ENCODE measurements around the gene MLC1.

The MLC1 gene

DNA sequence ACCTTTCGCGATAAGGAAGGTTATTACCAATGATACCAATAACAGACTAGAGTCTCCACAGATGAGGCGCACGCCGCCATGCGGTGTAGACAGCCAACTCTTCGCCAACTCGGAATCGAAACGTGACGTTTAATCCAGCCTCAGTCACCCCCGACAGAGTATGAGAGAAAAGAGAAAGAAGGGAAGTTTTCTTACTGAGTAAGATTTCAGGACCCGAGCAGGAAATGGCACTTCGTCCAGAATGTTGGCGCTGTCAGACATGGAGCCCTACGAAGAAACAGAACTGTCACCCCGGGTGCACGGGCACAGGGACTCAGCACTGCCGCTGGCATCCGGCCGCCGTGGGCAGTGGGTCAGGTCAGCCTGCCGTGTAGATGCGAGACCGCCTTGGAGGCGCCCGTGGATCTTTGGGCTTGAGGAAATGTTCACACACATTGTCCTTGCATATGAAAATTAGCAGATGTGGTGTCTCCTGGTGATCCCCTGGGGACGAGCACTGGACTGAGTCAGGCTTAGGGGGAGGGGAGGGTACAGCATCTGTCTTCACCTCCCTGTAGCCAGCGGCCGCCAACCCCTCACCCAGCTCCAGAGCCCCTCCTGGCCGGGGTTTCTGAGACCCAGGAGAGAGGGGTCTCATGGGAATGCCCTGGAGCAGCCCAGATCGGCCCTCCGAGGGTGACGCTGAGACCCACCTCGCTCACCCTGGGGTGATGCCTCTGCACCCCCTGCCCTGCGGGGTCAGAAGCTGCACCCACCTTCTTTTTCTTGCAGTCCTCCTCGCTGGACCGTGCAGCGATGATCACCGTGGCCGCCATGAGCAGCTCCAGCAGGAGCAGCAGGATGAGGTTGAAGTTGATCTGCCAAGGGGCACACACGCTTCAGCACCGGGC is 8.3 kb downstream of the MLC1 start:
- no peak for DNase-seq (ENCODE audit: low read depth in 3 of 3)

DNA sequence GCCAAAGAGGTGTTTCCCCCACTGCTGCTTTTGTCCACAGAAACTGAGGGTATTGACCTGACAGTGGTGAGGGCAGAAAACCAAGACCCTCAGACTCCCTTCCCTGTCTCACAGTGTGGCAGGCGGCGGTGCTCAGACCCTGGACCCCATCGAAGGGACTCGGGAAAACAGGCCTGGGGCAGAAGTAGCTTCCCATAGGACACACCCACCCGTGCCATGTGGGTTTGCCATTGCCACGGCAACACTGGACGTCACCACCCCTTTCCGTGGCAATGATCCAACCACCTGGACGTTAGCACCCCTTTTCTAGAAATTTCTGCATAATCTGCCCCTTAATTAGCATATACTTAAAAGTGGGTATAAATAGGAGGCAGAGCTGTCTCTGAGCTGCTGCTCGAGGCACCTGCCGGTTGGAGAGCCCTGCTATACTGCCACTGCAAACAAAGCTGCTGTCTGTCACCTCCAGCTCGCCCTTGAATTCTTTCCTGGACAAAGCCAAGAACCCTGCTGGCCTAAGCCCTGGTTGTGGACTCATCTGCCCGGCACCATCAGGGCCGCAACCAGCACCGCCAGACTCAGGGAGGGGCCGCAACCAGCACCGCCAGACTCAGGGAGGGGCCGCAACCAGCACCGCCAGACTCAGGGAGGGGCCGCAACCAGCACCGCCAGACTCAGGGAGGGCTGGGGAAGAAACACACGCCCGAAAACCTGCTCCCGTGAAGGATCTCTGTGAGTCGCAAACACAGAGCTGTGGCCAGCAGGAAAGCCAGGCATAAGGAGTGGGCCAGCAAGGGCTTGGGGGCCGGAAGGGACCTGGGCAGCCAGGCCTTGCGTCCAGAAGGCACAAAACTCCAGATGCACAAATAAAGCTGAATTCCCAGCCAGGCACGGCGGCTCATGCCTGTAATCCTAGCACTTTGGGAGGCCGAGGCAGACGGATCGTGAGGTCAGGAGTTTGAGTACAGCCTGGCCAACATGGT is 10.4 kb downstream of the MLC1 start:
- DNase-seq (ENCODE audit: low read depth in 3 of 3), result no peak

DNA sequence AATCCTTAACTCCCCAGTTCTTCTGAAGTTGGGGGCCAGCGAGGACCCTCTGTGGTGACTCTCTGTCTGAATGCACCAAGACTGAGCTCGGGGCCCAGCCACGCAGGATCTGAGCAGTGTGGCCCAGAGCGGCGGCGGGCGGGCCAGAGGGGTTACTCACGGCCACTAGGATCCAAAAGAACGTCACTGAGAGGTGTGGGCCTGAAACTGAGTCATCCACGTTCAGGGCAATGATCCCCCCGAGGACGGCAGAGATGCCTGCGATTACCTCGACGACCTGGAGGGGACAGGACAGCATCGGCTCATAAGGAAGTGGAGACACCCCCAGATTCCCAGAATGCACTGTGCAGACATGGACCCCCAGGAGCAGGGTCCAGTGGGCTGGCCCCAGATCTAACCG is 11.2 kb downstream of the MLC1 start:
- no peak for DNase-seq (ENCODE audit: low read depth in 3 of 3)

DNA sequence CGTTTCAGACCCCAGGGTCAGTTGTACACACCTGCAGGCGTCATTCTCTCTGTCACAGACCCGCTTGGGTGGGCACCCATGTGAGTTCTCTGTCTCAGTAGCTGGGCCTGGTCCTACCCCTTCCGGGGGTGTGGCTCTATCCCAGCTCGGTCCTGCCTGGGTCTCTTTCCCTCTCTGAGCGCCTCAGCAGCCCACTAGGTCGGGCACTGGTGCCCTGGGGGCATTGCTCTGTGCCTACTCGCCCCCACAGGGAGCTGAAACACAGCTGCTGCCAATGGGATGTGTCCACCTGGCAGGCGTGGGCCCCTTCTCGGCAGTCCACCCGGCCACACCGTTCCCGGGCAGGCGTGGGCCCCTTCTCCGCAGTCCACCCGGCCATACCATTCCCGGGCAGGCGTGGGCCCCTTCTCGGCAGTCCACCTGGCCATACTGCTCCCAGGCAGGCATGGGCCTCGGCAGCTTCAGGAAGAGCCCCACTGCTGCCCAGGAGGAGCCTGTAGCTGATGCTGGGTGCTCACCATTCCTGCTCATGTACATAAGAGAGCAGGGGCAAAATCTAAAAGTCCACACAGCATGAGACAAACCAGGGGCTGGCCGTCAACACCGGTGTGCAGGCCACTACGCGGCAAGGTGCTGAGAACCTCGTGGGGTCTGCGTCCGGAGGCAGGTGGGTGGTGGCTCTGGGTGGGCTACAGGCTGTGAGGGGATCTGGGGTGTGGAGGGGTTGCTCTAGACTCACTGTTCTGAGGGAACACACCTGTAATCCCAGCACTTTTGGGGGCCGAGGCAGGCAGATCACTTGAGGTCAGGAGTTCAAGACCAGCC is 12.3 kb downstream of the MLC1 start:
- DNase-seq (ENCODE audit: low read depth in 3 of 3), result no peak

DNA sequence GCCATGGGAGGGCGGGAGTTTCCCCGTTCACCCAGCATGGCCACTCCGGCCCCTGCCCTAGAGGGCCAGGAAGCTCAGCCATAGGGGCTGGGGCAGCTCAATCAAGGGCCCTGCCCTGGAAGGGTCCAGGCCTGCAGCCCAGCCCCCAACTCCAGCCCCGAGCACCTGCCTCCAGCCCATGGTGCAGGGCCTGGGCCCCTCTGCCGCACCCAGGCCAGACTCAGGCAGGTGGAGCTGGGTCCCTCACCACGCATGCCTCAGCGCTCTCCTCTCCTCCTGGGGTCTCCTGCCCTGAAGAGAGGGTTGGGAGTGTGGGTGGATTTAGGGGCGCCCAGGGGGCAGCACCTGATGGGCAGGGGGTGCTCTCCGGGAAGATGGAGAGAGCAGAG is 13.1 kb downstream of the MLC1 start:
- no peak for DNase-seq (ENCODE audit: low read depth in 3 of 3)

DNA sequence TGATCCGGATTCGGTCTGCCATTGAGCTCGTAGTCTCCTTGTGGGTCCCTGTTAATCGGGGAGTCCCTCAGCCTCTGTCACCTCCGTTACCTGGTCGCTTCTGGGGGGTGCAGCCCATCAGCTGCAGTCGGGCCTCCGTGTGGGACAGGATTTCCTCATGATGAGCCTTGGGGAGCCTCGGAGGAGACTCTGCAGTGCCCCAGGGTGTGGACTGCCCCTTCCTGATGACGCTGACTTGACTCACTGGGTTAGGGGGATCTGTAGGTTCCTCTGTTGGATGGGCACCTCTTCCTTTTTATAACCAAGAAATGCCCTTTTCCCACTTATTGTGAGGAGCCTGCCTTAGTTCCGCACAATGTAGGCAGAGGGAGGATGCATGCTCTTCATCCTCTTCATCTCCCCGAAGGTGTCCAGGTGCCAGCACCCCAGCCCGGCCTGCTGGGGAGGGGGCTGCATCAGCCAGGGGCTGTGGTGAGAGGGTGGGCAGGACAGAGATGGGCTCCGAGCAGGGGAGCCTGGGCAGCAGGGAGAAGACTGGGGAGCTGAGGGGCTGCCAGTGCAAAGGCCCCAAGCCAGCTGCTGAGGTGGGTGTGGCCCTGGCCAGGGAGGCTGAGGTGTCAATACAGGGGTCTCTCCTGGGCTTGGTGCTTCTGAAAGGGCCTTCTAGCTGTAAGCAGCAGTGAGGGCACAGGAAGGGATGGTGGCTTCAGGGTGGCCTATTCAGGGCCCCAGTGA is 13.6 kb downstream of the MLC1 start:
- DNase-seq (ENCODE audit: low read depth in 3 of 3), result no peak

DNA sequence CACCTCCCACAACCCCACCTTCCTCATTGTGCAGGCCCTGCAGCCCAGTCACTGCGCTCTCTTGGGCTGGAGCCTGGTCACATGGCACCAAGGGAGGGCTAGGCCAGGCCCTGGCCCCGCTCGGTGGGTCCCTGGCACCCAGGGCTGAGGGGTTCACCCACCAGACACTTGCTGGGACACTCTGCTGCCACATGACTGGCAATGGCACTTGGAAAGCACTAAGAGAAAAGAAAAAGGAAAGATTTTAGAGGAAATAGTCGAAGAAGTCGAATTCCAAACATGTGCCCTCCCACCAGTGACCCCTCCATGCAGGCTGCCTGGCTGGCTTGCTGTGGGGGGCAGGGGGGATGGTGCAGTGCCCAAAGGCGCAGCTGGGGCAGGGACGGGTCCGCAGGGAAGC is 14.9 kb downstream of the MLC1 start:
- no peak for DNase-seq (ENCODE audit: low read depth in 3 of 3)

DNA sequence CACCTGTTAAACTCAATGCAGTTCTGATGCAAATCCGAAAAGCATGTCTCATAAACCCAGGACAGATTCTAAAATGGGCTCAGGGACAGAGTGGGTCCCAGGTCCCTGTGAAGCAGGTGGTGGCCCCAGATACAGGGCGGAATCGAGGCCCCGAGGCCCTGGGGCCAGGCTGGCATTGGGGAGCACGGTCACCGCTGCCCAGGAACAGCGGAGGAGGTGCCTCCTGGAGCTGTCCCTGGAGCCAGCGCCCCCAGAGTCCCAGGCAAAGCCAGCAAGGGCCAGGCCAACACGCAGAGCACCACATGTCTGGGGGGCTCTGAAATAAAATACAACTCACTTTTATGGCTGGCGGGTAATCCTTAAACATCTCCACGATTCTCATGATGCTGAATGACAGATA is 17.1 kb downstream of the MLC1 start:
- DNase-seq (ENCODE audit: low read depth in 3 of 3), result no peak

DNA sequence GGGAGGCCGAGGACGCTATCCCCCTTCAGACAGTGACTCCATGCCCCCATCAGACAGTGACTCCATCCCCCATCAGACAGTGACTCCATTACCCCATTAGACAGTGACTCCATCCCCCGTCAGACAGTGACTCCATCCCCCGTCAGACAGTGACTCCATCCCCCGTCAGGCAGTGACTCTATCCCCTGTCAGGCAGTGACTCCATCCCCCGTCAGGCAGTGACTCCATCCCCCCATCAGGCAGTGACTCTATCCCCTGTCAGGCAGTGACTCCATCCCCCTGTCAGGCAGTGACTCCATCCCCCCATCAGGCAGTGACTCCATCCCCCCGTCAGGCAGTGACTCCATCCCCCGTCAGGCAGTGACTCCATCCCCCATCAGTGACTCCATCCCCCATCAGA is 18.0 kb downstream of the MLC1 start:
- no peak for DNase-seq (ENCODE audit: low read depth in 3 of 3)

DNA sequence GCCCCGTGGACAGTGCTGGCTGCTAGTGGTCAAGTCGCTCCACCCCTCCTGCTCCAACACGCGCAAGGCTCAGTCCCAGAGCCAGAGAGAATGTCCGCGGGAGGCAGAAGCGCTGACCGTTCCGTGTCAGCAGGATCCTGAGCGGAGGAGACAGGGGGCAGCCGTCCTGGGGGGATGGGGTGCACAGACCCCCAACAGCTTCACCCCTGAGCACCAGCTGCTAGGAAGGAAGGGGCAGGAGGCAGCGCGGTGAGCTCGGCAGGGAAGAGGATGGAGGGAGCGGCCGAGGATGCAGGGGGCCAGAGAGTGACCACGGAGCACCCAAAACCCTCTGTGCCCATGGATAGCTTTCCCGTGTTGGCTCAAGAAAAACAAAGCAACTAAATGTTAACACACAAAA is 20.8 kb downstream of the MLC1 start:
- DNase-seq (ENCODE audit: low read depth in 3 of 3), result no peak

DNA sequence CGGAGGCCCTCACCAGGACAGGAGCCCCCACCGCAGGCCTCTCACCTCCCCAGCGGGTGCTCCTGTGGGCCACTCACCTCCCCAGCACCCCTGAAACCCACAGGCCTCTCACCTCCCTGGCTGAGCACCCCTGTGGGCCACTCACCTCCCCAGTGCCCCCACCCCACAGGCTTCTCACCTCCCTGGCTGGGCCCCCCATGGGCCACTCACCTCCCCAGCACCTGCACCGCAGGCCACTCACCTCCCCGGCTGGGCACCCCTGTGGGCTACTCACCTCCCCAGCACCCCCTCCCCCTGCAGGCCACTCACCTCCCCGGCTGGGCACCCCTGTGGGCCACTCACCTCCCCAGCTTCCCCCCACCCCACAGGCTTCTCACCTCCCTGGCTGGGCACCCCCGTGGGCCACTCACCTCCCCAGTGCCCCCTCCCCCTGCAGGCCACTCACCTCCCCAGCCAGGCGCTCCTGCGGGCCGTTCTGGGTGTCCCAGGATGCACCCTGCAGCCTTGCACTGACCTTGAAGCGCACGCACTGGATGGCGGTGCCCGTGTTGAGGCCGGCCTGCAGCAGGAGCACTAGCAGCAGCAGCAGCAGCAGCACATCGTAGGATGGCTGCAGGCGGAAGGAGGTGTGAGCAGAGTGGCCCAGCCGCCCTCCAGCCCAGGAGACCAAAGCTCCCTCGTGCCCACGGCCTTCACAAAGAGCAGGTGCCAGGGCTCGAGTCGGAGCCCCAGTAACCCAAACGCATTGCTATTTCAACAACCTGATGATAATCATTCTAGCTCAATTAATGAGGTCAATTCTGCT is 21.4 kb downstream of the MLC1 start:
- no peak for DNase-seq (ENCODE audit: low read depth in 3 of 3)

DNA sequence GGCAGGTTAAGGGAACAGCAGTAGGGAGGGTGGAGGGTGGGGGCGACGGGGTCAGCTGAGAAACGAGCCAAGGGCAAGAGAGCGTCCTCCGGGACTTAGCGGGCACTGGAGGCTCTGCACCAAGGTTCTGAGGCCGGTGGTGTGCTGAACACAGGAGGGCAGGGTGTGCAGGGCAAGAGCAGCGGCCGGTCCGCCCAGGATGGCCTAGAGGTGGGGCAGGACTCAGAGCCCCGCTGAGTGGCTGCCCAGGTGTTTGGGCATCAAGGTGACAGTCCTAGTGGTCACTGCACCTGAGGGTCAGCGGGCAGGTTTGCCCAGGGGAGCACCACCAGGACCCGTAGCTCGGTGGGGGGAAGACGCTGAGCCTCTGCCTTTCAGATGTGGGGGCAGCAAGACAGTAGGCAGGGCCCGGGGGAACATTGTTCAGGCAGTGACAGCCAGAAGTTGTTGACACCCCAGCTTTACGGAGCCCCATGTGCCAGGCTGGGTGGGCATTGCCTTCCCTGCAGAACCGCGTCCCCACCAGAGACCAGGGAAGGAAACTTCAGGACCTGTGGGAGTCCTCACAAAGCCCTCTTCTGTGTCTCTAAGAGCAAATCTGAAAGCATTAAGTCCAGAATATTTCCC is 22.6 kb downstream of the MLC1 start:
- DNase-seq (ENCODE audit: low read depth in 3 of 3), result no peak

DNA sequence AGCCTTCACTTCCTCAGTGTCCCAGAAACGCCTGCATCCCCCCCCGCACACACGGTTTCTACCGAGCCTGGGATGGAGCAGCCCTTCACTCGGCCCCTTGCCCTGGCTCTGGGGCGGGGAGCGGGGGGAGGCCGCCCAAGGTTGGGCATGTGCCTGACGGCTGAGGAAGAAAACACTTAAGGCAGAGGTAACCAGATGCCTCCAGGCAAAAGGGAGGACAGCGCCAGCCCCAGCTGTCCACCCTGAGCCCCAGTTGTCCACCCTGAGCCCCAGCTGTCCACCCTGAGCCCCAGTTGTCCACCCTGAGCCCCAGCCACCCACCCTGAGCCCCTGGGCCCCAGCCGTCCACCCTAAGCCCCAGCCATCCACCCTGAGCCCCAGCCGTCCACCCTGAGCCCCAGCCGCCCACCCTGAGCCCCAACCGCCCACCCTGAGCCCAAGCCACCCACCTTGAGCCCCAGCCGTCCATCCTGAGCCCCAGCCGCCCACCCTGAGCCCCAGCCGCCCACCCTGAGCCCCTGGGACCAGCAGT is 23.3 kb downstream of the MLC1 start:
- no peak for DNase-seq (ENCODE audit: low read depth in 3 of 3)

DNA sequence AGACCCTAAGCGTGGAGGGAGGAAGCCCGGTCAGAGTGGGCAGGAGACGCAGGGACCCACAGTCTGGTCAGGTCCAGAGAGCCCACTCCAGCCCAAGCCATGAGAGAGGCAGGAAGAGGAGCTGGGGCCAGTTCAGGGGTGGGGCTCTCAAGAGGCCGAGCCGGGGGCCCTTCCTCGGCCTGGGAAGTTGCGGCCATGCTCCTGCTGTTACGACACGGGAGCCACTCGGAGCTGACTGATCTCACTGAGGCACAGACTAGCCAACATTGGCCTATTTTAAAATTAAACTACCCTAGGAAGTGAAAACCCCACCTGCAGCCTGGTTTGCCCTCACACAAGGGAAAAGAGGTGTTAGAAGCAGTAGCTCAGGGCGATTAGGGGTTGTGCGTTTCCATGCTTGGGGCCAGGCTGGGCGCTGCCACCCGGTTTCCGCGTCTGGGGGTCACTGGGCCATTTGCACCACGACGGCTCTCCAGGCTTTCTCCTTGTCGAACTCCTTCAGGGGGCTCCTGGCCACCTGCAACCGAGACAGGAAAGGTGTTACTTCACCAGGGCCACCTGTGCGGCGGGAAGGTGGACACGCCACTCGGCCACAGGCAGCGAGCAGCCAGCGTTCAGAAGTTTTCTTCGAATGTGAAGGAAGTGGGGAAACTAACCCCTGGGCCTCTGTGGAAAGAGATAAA is 23.9 kb downstream of the MLC1 start:
- DNase-seq (ENCODE audit: low read depth in 3 of 3), result no peak

DNA sequence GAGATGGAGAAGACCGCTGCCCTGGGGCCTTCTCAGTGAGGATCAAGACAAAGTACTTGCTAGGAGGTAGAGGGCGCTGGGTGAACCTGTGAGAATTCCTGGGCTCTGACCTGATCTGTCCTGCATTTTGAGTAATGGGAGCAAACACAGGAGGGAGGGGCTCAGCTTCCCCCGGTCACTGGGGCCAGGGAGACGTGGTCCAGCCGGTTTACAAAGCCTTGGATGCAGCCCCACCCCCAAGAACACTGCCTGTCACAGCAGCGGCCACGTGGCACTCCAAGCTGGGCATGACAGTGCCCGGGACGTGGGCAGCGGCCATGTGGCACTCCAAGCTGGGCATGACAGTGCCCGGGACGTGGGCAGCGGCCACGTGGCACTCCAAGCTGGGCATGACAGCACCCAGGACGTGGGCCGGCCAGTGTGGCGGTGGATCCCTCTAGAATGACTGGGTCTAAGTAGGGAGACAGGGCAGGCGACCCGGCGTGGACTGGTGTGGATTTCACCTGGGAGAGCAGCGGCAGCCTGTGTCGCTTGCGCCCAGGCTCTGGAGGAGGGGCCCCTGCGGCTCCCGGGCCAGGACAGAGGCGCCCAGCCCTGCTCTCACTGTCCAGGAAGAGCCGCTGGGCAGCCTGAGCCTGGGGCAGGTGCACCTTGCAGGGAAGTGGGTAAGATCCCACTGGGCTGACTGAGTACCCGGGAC is 24.6 kb downstream of the MLC1 start:
- DNase-seq (ENCODE audit: low read depth in 3 of 3), result no peak

DNA sequence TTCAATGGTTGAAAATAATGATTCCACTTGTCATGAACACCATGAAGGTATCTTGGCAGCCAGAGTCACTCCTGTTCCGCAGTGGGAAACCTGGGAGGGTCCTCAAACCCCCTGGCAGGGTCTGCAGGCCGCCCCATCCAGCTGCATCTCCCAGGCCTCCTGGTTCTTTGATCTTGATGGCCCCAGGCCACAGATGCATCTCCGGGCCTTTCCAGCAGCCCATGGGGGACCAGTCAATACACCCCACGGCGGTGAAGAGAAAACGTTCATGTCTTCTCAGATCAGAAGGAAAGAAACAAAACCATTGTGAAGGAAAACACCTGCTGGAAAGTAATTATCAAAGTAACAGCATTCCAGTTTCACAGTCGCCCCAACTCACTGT is 25.4 kb downstream of the MLC1 start:
- DNase-seq (ENCODE audit: low read depth in 3 of 3), result no peak

DNA sequence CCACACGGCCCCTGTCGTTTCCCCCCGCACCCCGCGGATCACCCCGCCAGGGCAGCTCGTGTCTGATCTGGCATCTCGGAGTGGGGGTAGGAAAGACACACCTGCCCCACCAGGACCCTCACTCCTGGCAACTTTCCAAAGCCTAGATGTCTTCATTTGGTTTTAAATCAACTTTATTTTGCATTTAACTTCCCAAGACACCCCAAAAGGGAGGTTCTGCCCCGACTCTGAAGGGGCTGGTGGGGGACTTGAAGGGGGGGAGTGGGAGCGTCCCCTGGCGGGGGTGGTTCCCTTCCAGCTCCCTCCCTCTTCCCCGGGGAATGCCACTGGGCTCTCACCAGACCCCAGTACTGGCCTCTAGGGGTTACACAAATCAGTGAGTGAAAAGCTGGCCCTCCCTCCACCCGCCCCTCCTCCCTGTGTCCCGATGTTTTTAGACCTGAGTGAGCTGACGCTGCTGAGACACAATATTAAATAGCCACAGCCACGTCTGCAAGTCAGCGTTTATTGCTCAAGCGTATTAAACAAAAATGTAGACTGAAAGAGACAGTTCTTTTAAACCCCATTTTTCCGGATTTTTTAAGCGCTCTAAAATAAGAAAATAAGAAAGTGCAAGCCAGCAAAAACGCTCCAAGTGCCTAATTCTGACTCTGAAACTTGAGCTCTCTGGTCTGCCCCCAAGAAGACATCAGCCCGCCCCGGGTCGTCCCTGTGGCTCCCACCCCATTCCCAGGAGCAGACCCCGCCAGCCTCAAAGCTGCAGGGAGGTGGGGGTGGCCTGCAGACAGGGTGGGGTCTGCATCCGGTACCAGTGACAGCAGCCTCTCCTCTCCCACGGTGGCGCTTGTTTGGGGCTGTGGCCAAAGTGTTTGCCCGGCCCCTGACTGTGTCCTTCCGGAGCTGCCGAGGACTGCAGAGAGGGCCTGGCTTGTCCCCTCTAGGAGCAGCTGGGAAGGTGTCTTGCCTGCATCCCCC is 26.0 kb downstream of the MLC1 start:
- DNase-seq (ENCODE audit: low read depth in 3 of 3), result no peak
